ENCODE measurements around the gene TRIM26.
"Not testable (repeated sequence)": the region's sequence is repeated elsewhere in the genome, so short reads cannot be mapped to it uniquely, and the experiment has no call there.

TRIM26 gene

GRCh38 chr6:30169658-30170614 lies 43.3 kb downstream of the TRIM26 start:
- DNase-seq: no peak

- DNase-seq: no peak
Observed at GRCh38 chr6:30168741-30169140, 44.5 kb downstream of the TRIM26 start.

- DNase-seq: no peak
Observed at GRCh38 chr6:30167101-30167500, 46.1 kb downstream of the TRIM26 start.

GRCh38 chr6:30165238-30165637 lies 48.0 kb downstream of the TRIM26 start:
- DNase-seq: not testable (repeated sequence)

- DNase-seq: no peak
Observed at GRCh38 chr6:30164714-30165113, 48.5 kb downstream of the TRIM26 start.

- no peak for DNase-seq
Observed at GRCh38 chr6:30163918-30164654, 49.1 kb downstream of the TRIM26 start.

- DNase-seq: no peak
Observed at GRCh38 chr6:30163090-30163917, 49.9 kb downstream of the TRIM26 start, which contains the start of gene TRIM15. Gene TRIM15 (plus strand): TSS chr6:30163546. CDS start chr6:30163685, 139 bp downstream.

GRCh38 chr6:30162265-30163089 lies 50.7 kb downstream of the TRIM26 start:
- DNase-seq: no peak

GRCh38 chr6:30160785-30161531 lies 52.2 kb downstream of the TRIM26 start, which contains the start of gene TRIM10:
Gene TRIM10 (minus strand): TSS chr6:30161211. CDS start chr6:30160858, 353 bp downstream.
- DNase-seq: no peak

GRCh38 chr6:30160008-30160784 lies 53.0 kb downstream of the TRIM26 start:
- no peak for DNase-seq

GRCh38 chr6:30158475-30159040 lies 54.6 kb downstream of the TRIM26 start:
- DNase-seq: no peak

GRCh38 chr6:30157999-30158398 lies 55.2 kb downstream of the TRIM26 start:
- DNase-seq: no peak

- no peak for DNase-seq
Observed at GRCh38 chr6:30157581-30157980, 55.6 kb downstream of the TRIM26 start.

- DNase-seq: no peak
Observed at GRCh38 chr6:30156774-30157173, 56.4 kb downstream of the TRIM26 start.

- no peak for DNase-seq
Observed at GRCh38 chr6:30156262-30156599, 57.0 kb downstream of the TRIM26 start.

- no peak for DNase-seq
Observed at GRCh38 chr6:30155520-30156261, 57.5 kb downstream of the TRIM26 start.

- DNase-seq: no peak
Observed at GRCh38 chr6:30154709-30155519, 58.3 kb downstream of the TRIM26 start.

- DNase-seq: no peak
Observed at GRCh38 chr6:30154061-30154460, 59.1 kb downstream of the TRIM26 start.

Measured in left hindlimb (tissue), 1 donor.